GM12878 (cell line): ENCODE results near the gene PCDH15. TPM values are rescaled to one million over a fixed set of nuclear protein-coding genes. Genes with fewer than 3 reads are reported as not detected.

Source experiments
- ATAC-seq: fragments of 200-7000 bp; cut with Tn5 transposase; 3 replicates; pipeline ENCODE4 v1.9.1; 2020; ENCODE audit warnings: mild to moderate bottlenecking, moderate library complexity
- BruUV-seq: library from RNA; stranded (reverse); fragments of 400-500 nt; replicated peaks from 2 replicates; lab custom pipeline; 2021; lab: Mats Ljungman, UMichigan
- CTCF ChIA-PET: fragments of 300-600 bp; sonication (Branson Sonifier 250); formaldehyde crosslinking; extraction: SDS; loops from one replicate; lab custom pipeline; 2021; ENCODE audit warnings: inconsistent platforms; lab: Yijun Ruan, JAX
- POLR2A ChIA-PET: fragments of 350-600 bp; formaldehyde crosslinking; extraction: SDS; loops from one replicate; lab custom pipeline; 2021; ENCODE audit warnings: inconsistent platforms; lab: Charles Lee
- RAD21 ChIA-PET: fragments of 300-600 bp; sonication (Branson Sonifier 250); formaldehyde crosslinking; loops from one replicate; lab custom pipeline; 2023; ENCODE audit warnings: antibody characterized with exemption; ENCODE audit not compliant: unreplicated experiment; lab: Charles Lee
- SMC1A ChIA-PET: fragments of 300-600 bp; sonication (Branson Sonifier 250); formaldehyde crosslinking; loops from one replicate; lab custom pipeline; 2023; ENCODE audit not compliant: unreplicated experiment, uncharacterized antibody; lab: Charles Lee
- DNase-seq: peaks from one replicate; pipeline ENCODE4 v3.0.0-alpha.2; 2011; ENCODE audit warnings: low read depth, low spot score
- FAIRE-seq: peaks from 3 replicates; lab custom pipeline; 2011; peaks lifted over from hg19 to GRCh38; lab: Jason Lieb, UNC
- H2AFZ ChIP-seq: 2 replicates; pipeline ENCODE4 v1.6.0; 2011; ENCODE audit warnings: low read depth, low read length, control low read depth; ENCODE audit not compliant: control insufficient read depth
- H3K27ac ChIP-seq: 2 replicates; pipeline ENCODE4 v1.5.1; 2011; ENCODE audit warnings: control low read depth; ENCODE audit not compliant: control insufficient read depth, insufficient read depth
- H3K27me3 ChIP-seq, 2 experiments: replicated peaks in 1 of 2; 2 replicates each; pipeline versions ENCODE4 v1.6.0 to v1.6.1; 2011; ENCODE audit warnings: low read length in 1 of 2; ENCODE audit not compliant: control insufficient read depth in 2 of 2, insufficient read depth in 2 of 2
- H3K36me3 ChIP-seq, 2 experiments: 2 replicates each; pipeline ENCODE4 v1.5.1; 2011; ENCODE audit warnings: low read length in 1 of 2; ENCODE audit not compliant: control insufficient read depth in 2 of 2, insufficient read depth in 2 of 2
- H3K4me1 ChIP-seq: 2 replicates; pipeline ENCODE4 v1.6.1; 2011; ENCODE audit warnings: mild to moderate bottlenecking, low read length, moderate library complexity, mixed read lengths; ENCODE audit not compliant: control insufficient read depth, insufficient read depth
- H3K4me2 ChIP-seq: 2 replicates; pipeline ENCODE4 v1.6.0; 2011; ENCODE audit warnings: control low read depth; ENCODE audit not compliant: control insufficient read depth, insufficient read depth
- H3K4me3 ChIP-seq: fragments of 200-600 bp; sonication (generic); 2 replicates; pipeline ENCODE4 v1.5.1; 2016
- H3K79me2 ChIP-seq: 2 replicates; pipeline ENCODE4 v1.6.0; 2011; ENCODE audit warnings: low read length; ENCODE audit not compliant: control insufficient read depth, insufficient read depth
- H3K9ac ChIP-seq: 2 replicates; pipeline ENCODE4 v1.8.0; 2011; ENCODE audit warnings: low read length, control low read depth, mixed read lengths; ENCODE audit not compliant: control insufficient read depth, insufficient read depth
- H3K9me3 ChIP-seq: replicated peaks from 3 replicates; pipeline ENCODE4 v1.5.1; 2011; ENCODE audit warnings: mild to moderate bottlenecking, low read length; ENCODE audit not compliant: control insufficient read depth, insufficient read depth
- H4K20me1 ChIP-seq: 2 replicates; pipeline ENCODE4 v1.6.0; 2011; ENCODE audit not compliant: control insufficient read depth, insufficient read depth
- ATF7 ChIP-seq: fragments of 450-650 bp; IDR thresholded peaks from 2 replicates; pipeline ENCODE4 v1.6.1; 2016; ENCODE audit warnings: low read depth, mild to moderate bottlenecking
- BCL11A ChIP-seq: IDR thresholded peaks from 2 replicates; pipeline ENCODE4 v1.6.1; 2011; ENCODE audit warnings: low read depth, low read length
- CEBPB ChIP-seq, 2 experiments: fragments of 150-350 bp in 1 of 2; IDR thresholded peaks; 2 replicates each; pipeline ENCODE4 v1.6.1; 2012 to 2014; ENCODE audit warnings: low read depth in 2 of 2, low read length in 2 of 2, borderline replicate concordance in 1 of 2, inconsistent platforms in 1 of 2
- CHD4 ChIP-seq: fragments of 200-600 bp; sonication (generic); IDR thresholded peaks from 2 replicates; pipeline ENCODE4 v1.6.1; 2016; ENCODE audit warnings: mild to moderate bottlenecking
- HCFC1 ChIP-seq: fragments of 150-350 bp; IDR thresholded peaks from 2 replicates; pipeline ENCODE4 v1.6.1; 2014; ENCODE audit warnings: low read length
- IKZF2 ChIP-seq, 2 experiments: fragments of 450-650 bp; IDR thresholded peaks; 2 replicates each; pipeline ENCODE4 v1.6.1; 2017; ENCODE audit warnings: mild to moderate bottlenecking in 2 of 2, moderate library complexity in 2 of 2
- MXI1 ChIP-seq: fragments of 150-350 bp; IDR thresholded peaks from 2 replicates; pipeline ENCODE4 v1.6.1; 2011; ENCODE audit warnings: low read depth, mild to moderate bottlenecking, inconsistent platforms, low read length, improper control_type of control experiment
- NBN ChIP-seq: fragments of 450-650 bp; IDR thresholded peaks from 2 replicates; pipeline ENCODE4 v1.6.1; 2016
- NR2C2 ChIP-seq: IDR thresholded peaks from 2 replicates; pipeline ENCODE4 v1.6.1; 2011; ENCODE audit warnings: borderline replicate concordance, low read depth; ENCODE audit not compliant: control insufficient read depth, insufficient read length
- NRF1 ChIP-seq: conservative IDR thresholded peaks from 2 replicates; pipeline ENCODE4 v1.6.1; 2011; ENCODE audit warnings: mild to moderate bottlenecking, low read depth, low read length, improper control_type of control experiment
- RELB ChIP-seq: fragments of 450-650 bp; IDR thresholded peaks from 2 replicates; pipeline ENCODE4 v1.6.1; 2017; ENCODE audit warnings: low read depth, mild to moderate bottlenecking, moderate library complexity
- REST ChIP-seq: IDR thresholded peaks from 2 replicates; pipeline ENCODE4 v1.6.1; 2012; ENCODE audit warnings: mild to moderate bottlenecking, low read depth, low read length
- SMAD5 ChIP-seq: IDR thresholded peaks from 2 replicates; pipeline ENCODE4 v1.6.1; 2016; ENCODE audit warnings: antibody characterized with exemption, low read depth
- SREBF1 ChIP-seq: IDR thresholded peaks from 2 replicates; pipeline ENCODE4 v1.6.1; 2012; ENCODE audit warnings: mild to moderate bottlenecking, low read length
- SUPT20H ChIP-seq: IDR thresholded peaks from 2 replicates; pipeline ENCODE4 v1.6.1; 2011; ENCODE audit warnings: low read depth, mild to moderate bottlenecking, low read length, moderate library complexity, borderline replicate concordance; ENCODE audit not compliant: control insufficient read depth
- ZNF384 ChIP-seq: IDR thresholded peaks from 2 replicates; pipeline ENCODE4 v1.6.1; 2012; ENCODE audit warnings: low read depth, mild to moderate bottlenecking, low read length, improper control_type of control experiment, borderline replicate concordance
- WGBS: methylation state at CpG from one replicate; pipeline ENCODE4 v1.1.6; 2016; ENCODE audit warnings: low lambda C conversion rate; ENCODE audit not compliant: insufficient replicate concordance, insufficient coverage; ENCODE audit errors: missing lambda C conversion rate; 5-methylcytosine and 5-hydroxymethylcytosine counted together
- in situ Hi-C: fragments of 300-500 bp; cut with MboI; formaldehyde crosslinking; loops from 9 replicates; pipeline ENCODE4 v1.14.3; 2018; ENCODE audit warnings: mixed read lengths
- intact Hi-C: fragments of 100-400 bp; cut with micrococcal nuclease; formaldehyde crosslinking; loops from one replicate; pipeline ENCODE4 v1.14.2; 2022; ENCODE audit not compliant: unreplicated experiment
- polyA plus RNA-seq, 11 experiments: library from polyadenylated mRNA; depleted of rRNA in 4 of 11; unstranded in 6 of 11; stranded (reverse) in 5 of 11; fragments of >200 nt; fragmentation: Nextera tagmentation in 4 of 11; fragmentation: Illumina TruSeq in 1 of 11; extraction: Ambion mirVana in 4 of 11; extraction: Trizol in 1 of 11; gene quantifications; 1 replicate in 1 of 11; 2 replicates in 10 of 11; pipeline versions ENCODE4 v1.2.1 to v1.2.3, GENCODE V29; 2011 to 2016; ENCODE audit warnings: inconsistent platforms in 2 of 11, missing spikeins in 2 of 11, low read depth in 1 of 11
- total RNA-seq, 4 experiments: library from RNA; depleted of rRNA in 3 of 4; stranded (reverse); fragments of >200 nt in 3 of 4; fragmentation: Illumina TruSeq in 1 of 4; extraction: Trizol in 1 of 4; gene quantifications; 2 replicates each; pipeline versions ENCODE4 v1.2.1 to v1.2.3, GENCODE V29; 2013 to 2021

Gene PCDH15
- total and polyA plus RNA-seq, 10 of the 15 experiments (the other 5 are each of a cell fraction or from before 2014, with no cell fraction given), result 0.03 to 0.52 (median 0.07) TPM; not detected in 6

- Histone ChIP-seq H3K36me3 (no peaks in the 10 kb centered on the region), H3K4me1 (no peaks in the 10 kb centered on the region), H3K27me3 (no peaks in the 10 kb centered on the region), H3K79me2 (no peaks in the 10 kb centered on the region), H3K27ac (no peak overlapping the region), H2AFZ (no peak overlapping the region), H4K20me1 (no peaks in the 10 kb centered on the region), H3K4me3 (no peak overlapping the region), H3K9ac (no peak overlapping the region), H3K9me3 (no peaks in the 10 kb centered on the region), H3K4me2 (no peak overlapping the region)
- BruUV-seq, result no TSS peak
- DNase-seq (no peak), ATAC-seq (no peak), FAIRE-seq (no peak)
- ChIA-PET SMC1A (no interaction called here), POLR2A (no interaction called here), RAD21 (no interaction called here), CTCF (no interaction called here)
- in situ Hi-C loops, result no loop called here
- intact Hi-C loops, result no loop called here
- TF ChIP-seq RELB (no peak), MXI1 (no peak), BCL11A (no peak), IKZF2 (IDR thresholded peaks at IDR 0.05) (no peak), ZNF384 (no peak), HCFC1 (no peak), SMAD5 (no peak), SUPT20H (no peak), SREBF1 (no peak), NR2C2 (no peak), ATF7 (no peak), CEBPB (IDR thresholded peaks at IDR 0.05; ENCODE audit: borderline replicate concordance in 1 of 2, low read depth in 2 of 2, low read length in 2 of 2) (no peak), CHD4 (no peak), NRF1 (no peak), REST (no peak), NBN (no peak)
- 65% methylated on average over 2 of the region's 2 CpGs for WGBS
Measured at GRCh38 chr10:54656643-54657042, 144.4 kb downstream of the PCDH15 start.
